ENCODE results near the gene TRAPPC5. TPM values are rescaled to one million over a fixed set of nuclear protein-coding genes. Genes with fewer than 3 reads are reported as not detected.

Gene TRAPPC5
- total and polyA plus RNA-seq, 2 experiments from 2014 or later, result 95.9 to 120 TPM

DNA sequence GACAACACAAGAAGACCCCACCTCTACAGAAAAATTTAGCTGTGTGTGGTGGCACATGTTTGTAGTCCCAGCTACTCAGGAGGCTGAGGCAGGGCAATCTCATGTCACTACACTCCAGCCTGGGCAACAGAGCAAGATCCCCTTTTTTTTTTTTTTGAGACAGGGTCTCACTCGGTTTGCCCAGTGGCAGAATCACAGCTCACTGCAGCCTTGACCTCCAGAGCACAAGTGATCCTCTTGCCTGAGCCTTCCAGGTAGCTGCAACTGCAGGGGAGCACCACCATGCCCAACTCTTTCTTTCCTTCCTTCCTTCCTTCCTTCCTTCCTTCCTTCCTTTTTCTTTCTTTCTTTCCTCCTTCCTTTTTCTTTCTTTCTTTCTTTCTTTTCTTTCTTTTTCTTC lies 55.5 kb downstream of the TRAPPC5 start:
- no peak for DNase-seq (ENCODE audit: low read depth in 1 of 2, low spot score in 1 of 2)
- H3K36me3 ChIP-seq, result no peaks in the 10 kb centered on the region
- no peak for TF ChIP-seq CTCF (IDR thresholded peaks at IDR 0.05; ENCODE audit: low read depth, low read length)
- H3K9me3 ChIP-seq (ENCODE audit: low read depth), result no peaks in the 10 kb centered on the region
- no peak overlapping the region for H3K4me3 ChIP-seq
- no peaks in the 10 kb centered on the region for H3K4me1 ChIP-seq (ENCODE audit: low read depth)
- peaks cover 48% of the 10 kb centered on the region for H3K27me3 ChIP-seq
- no peak overlapping the region for H3K27ac ChIP-seq

DNA sequence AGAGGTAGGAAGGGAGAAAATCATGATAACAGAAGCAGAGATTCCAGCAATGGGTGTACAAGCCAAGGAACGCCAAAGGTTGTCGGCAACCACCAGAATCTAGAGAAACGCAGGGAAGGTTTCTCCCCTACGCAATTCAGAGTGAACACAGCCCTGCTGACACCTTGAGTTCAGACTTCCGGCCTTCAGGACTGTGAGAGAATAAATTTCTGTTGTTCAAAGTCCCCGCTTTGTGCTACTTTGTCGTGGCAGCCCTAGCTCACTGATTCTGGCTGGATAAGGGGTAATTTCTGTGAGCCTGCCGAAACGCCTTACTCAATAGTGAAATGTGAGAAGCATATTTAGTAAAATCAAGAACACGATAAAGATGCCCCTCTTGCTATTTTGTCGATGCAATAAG lies 56.6 kb downstream of the TRAPPC5 start:
- Histone ChIP-seq H3K9me3 (ENCODE audit: low read depth) (no peaks in the 10 kb centered on the region), H3K27ac (no peak overlapping the region)

More for the DNA sequence above, 56.6 kb downstream of the TRAPPC5 start:
- Histone ChIP-seq H3K4me1 (ENCODE audit: low read depth) (no peaks in the 10 kb centered on the region), H3K4me3 (no peak overlapping the region), H3K36me3 (no peaks in the 10 kb centered on the region), H3K27me3 (peaks cover 38% of the 10 kb centered on the region)
- TF ChIP-seq CTCF (IDR thresholded peaks at IDR 0.05; ENCODE audit: low read depth, low read length), result no peak
- no peak for DNase-seq (ENCODE audit: low read depth in 1 of 2, low spot score in 1 of 2)

Other genes with a start within 250 kb of the TRAPPC5 start
- gene PEX11G, start 191.8 kb upstream of the TRAPPC5 start, total RNA-seq, result 5.5 and 6.5 TPM in 2 replicates
- gene PEX11G, start 191.8 kb upstream of the TRAPPC5 start, polyA plus RNA-seq, result 6.1 and 11.2 TPM in 2 replicates
- 95.1 and 99.6 TPM in 2 replicates for gene ZNF358, start 164.7 kb upstream of the TRAPPC5 start, total RNA-seq
- gene ZNF358, start 164.7 kb upstream of the TRAPPC5 start, polyA plus RNA-seq, result 35.4 and 40.7 TPM in 2 replicates
- gene MCOLN1, start 158.2 kb upstream of the TRAPPC5 start, total RNA-seq, result 5.8 and 6.9 TPM in 2 replicates
- gene MCOLN1, start 158.2 kb upstream of the TRAPPC5 start, polyA plus RNA-seq, result 13.7 and 24.7 TPM in 2 replicates
- gene PNPLA6, start 145.1 kb upstream of the TRAPPC5 start, total RNA-seq, result 48.1 and 56.4 TPM in 2 replicates
- gene PNPLA6, start 145.1 kb upstream of the TRAPPC5 start, polyA plus RNA-seq, result 21.5 and 29.3 TPM in 2 replicates
- 10.6 and 10.8 TPM in 2 replicates for gene CAMSAP3, start 85.0 kb upstream of the TRAPPC5 start, total RNA-seq
- gene CAMSAP3, start 85.0 kb upstream of the TRAPPC5 start, polyA plus RNA-seq, result 10.4 and 13.5 TPM in 2 replicates
- 62.0 and 81.5 TPM in 2 replicates for gene XAB2, start 51.3 kb upstream of the TRAPPC5 start, total RNA-seq
- gene XAB2, start 51.3 kb upstream of the TRAPPC5 start, polyA plus RNA-seq, result 27.5 and 37.1 TPM in 2 replicates
- gene PET100, start 51.0 kb upstream of the TRAPPC5 start, total RNA-seq, result 14.9 and 25.0 TPM in 2 replicates
- gene PET100, start 51.0 kb upstream of the TRAPPC5 start, polyA plus RNA-seq, result 369 and 404 TPM in 2 replicates
- 0.51 and 2.7 TPM in 2 replicates for gene PCP2, start 47.1 kb upstream of the TRAPPC5 start, total RNA-seq
- gene PCP2, start 47.1 kb upstream of the TRAPPC5 start, polyA plus RNA-seq, result 0.34 and 0.70 TPM in 2 replicates
- gene STXBP2, start 43.7 kb upstream of the TRAPPC5 start, total RNA-seq, result 16.0 and 33.6 TPM in 2 replicates
- gene STXBP2, start 43.7 kb upstream of the TRAPPC5 start, polyA plus RNA-seq, result 32.7 and 51.2 TPM in 2 replicates
- not detected in 2 replicates for gene RETN, start 11.8 kb upstream of the TRAPPC5 start, total RNA-seq
- gene RETN, start 11.8 kb upstream of the TRAPPC5 start, polyA plus RNA-seq, result not detected in 2 replicates
- gene MCEMP1, start 3.7 kb upstream of the TRAPPC5 start, total RNA-seq, result not detected in 2 replicates
- gene MCEMP1, start 3.7 kb upstream of the TRAPPC5 start, polyA plus RNA-seq, result not detected in 2 replicates
- gene FCER2, start 21.3 kb downstream of the TRAPPC5 start, total RNA-seq, result not detected in 2 replicates
- 0.39 TPM in 1 of 2 replicates, not detected in the other for gene FCER2, start 21.3 kb downstream of the TRAPPC5 start, polyA plus RNA-seq
- not detected in 2 replicates for gene CLEC4G, start 51.3 kb downstream of the TRAPPC5 start, total RNA-seq
- not detected in 2 replicates for gene CLEC4G, start 51.3 kb downstream of the TRAPPC5 start, polyA plus RNA-seq
- gene CD209, start 66.7 kb downstream of the TRAPPC5 start, total RNA-seq, result not detected in 2 replicates
- not detected in 2 replicates for gene CD209, start 66.7 kb downstream of the TRAPPC5 start, polyA plus RNA-seq
- gene CLEC4M, start 82.4 kb downstream of the TRAPPC5 start, total RNA-seq, result 0.54 TPM in 1 of 2 replicates, not detected in the other
- 0.48 TPM in 1 of 2 replicates, not detected in the other for gene CLEC4M, start 82.4 kb downstream of the TRAPPC5 start, polyA plus RNA-seq
- 41.9 and 48.6 TPM in 2 replicates for gene EVI5L, start 149.4 kb downstream of the TRAPPC5 start, total RNA-seq
- 28.7 and 29.1 TPM in 2 replicates for gene EVI5L, start 149.4 kb downstream of the TRAPPC5 start, polyA plus RNA-seq
- gene PRR36, start 193.6 kb downstream of the TRAPPC5 start, total RNA-seq, result 2.0 and 6.1 TPM in 2 replicates
- gene PRR36, start 193.6 kb downstream of the TRAPPC5 start, polyA plus RNA-seq, result 6.2 and 10.3 TPM in 2 replicates
- gene LRRC8E, start 207.7 kb downstream of the TRAPPC5 start, total RNA-seq, result 2.4 and 3.5 TPM in 2 replicates
- 1.3 TPM in 1 of 2 replicates, not detected in the other for gene LRRC8E, start 207.7 kb downstream of the TRAPPC5 start, polyA plus RNA-seq
- gene MAP2K7, start 223.0 kb downstream of the TRAPPC5 start, total RNA-seq, result 23.5 and 24.1 TPM in 2 replicates
- gene MAP2K7, start 223.0 kb downstream of the TRAPPC5 start, polyA plus RNA-seq, result 12.4 and 18.6 TPM in 2 replicates
- 0.46 and 3.2 TPM in 2 replicates for gene TGFBR3L, start 234.0 kb downstream of the TRAPPC5 start, total RNA-seq
- 2.6 and 11.8 TPM in 2 replicates for gene TGFBR3L, start 234.0 kb downstream of the TRAPPC5 start, polyA plus RNA-seq
- 22.1 and 42.1 TPM in 2 replicates for gene SNAPC2, start 239.5 kb downstream of the TRAPPC5 start, total RNA-seq
- gene SNAPC2, start 239.5 kb downstream of the TRAPPC5 start, polyA plus RNA-seq, result 22.5 and 31.4 TPM in 2 replicates
- 22.8 and 60.1 TPM in 2 replicates for gene CTXN1, start 245.3 kb downstream of the TRAPPC5 start, total RNA-seq
- 18.1 and 48.5 TPM in 2 replicates for gene CTXN1, start 245.3 kb downstream of the TRAPPC5 start, polyA plus RNA-seq

Measured in cardiac muscle cell (in vitro differentiated cells and primary cell).